GM18951 (cell line): ENCODE results near the gene AFMID.
"Not testable (repeated sequence)": the region's sequence is repeated elsewhere in the genome, so short reads cannot be mapped to it uniquely, and the experiment has no call there.

Experiments used
- POLR2A ChIP-seq: IDR thresholded peaks from 4 replicates; pipeline ENCODE4 v1.6.1; 2011; ENCODE audit warnings: mild to moderate bottlenecking; ENCODE audit not compliant: insufficient read length, insufficient read depth; ENCODE audit errors: extremely low read depth
- in situ Hi-C: fragments of 300-500 bp; cut with MboI; formaldehyde crosslinking; loops from one replicate; pipeline ENCODE4 v1.12.0; 2022; ENCODE audit warnings: low sequenced_read_pairs, mixed read lengths, inconsistent platforms; ENCODE audit not compliant: unreplicated experiment

AFMID gene

GRCh38 chr17:78226759-78227454 is 39.7 kb downstream of the AFMID start:
- in situ Hi-C loops: no loop called here
- TF ChIP-seq POLR2A: no peak

- no peak for TF ChIP-seq POLR2A
- in situ Hi-C loops: no loop called here
These were observed 40.3 kb downstream of the AFMID start for GRCh38 chr17:78227455-78227916.

- TF ChIP-seq POLR2A: no peak
- in situ Hi-C loops: no loop called here
These were observed 41.0 kb downstream of the AFMID start for GRCh38 chr17:78228176-78228575.

- TF ChIP-seq POLR2A: no peak
- in situ Hi-C loops: no loop called here
These were observed 43.2 kb downstream of the AFMID start for GRCh38 chr17:78230252-78230962.

GRCh38 chr17:78230996-78231935 is 44.1 kb downstream of the AFMID start, which contains the start of gene TMEM235:
Gene TMEM235, plus strand, starts transcription at chr17:78231631. Its CDS starts 393 bp downstream, at chr17:78232024.
- TF ChIP-seq POLR2A: no peak
- in situ Hi-C loops: no loop called here

GRCh38 chr17:78231991-78232858 is 45.1 kb downstream of the AFMID start:
- TF ChIP-seq POLR2A: no peak
- in situ Hi-C loops: no loop called here

- TF ChIP-seq POLR2A: no peak
- in situ Hi-C loops: no loop called here
These were observed 45.7 kb downstream of the AFMID start for GRCh38 chr17:78232859-78233173.

- TF ChIP-seq POLR2A: no peak
- in situ Hi-C loops: no loop called here
These were observed 46.5 kb downstream of the AFMID start for GRCh38 chr17:78233678-78234077.

GRCh38 chr17:78234261-78234865 is 47.2 kb downstream of the AFMID start:
- in situ Hi-C loops: no loop called here
- no peak for TF ChIP-seq POLR2A

GRCh38 chr17:78235022-78235421 is 47.9 kb downstream of the AFMID start:
- in situ Hi-C loops: not testable (repeated sequence)

GRCh38 chr17:78235885-78236284 is 48.7 kb downstream of the AFMID start:
- TF ChIP-seq POLR2A: no peak
- in situ Hi-C loops: no loop called here

- no peak for TF ChIP-seq POLR2A
- in situ Hi-C loops: no loop called here
These were observed 49.4 kb downstream of the AFMID start for GRCh38 chr17:78236362-78237127.
